ENCODE results near the gene CLDND2.

DNA sequence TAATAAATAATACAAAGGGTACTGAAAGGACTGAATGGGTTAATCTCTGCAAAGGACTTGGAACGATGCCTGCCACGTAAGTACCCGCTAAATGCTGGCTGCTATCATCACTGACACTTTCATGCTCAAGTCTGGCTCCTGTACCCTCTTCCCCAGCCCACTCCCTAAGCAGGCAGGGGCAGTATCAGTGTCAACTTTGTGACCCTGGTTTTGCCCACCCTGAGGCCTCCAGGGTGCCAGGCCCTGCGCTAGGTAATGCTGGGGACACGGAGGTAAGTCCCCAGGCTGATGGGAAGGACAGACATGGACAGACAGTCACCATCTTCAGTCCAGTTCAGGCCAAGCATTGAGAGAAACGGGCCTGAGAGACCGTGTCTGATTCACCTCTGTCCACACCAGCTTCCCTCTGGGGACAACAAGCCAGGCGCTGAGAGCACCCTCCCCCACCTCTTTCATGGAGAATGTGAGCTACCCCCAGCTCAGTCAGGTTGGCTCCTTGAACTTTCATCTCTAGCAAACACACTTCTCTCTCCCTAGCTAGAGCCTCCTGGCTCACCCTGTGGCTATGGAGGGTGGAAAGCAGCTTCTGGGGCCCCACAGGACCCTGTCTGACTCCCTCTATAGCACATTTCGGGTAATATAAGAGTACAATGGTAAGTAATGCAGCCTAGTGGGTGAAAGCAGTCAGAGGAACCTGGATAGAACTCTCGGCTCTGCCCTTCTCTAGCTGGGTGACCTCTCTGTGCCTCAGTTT is 3.4 kb downstream of the CLDND2 start:
- TF ChIP-seq, protein P1, sequence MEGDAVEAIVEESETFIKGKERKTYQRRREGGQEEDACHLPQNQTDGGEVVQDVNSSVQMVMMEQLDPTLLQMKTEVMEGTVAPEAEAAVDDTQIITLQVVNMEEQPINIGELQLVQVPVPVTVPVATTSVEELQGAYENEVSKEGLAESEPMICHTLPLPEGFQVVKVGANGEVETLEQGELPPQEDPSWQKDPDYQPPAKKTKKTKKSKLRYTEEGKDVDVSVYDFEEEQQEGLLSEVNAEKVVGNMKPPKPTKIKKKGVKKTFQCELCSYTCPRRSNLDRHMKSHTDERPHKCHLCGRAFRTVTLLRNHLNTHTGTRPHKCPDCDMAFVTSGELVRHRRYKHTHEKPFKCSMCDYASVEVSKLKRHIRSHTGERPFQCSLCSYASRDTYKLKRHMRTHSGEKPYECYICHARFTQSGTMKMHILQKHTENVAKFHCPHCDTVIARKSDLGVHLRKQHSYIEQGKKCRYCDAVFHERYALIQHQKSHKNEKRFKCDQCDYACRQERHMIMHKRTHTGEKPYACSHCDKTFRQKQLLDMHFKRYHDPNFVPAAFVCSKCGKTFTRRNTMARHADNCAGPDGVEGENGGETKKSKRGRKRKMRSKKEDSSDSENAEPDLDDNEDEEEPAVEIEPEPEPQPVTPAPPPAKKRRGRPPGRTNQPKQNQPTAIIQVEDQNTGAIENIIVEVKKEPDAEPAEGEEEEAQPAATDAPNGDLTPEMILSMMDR (IDR thresholded peaks at IDR 0.05; ENCODE audit: poor library complexity): no peak
- TF ChIP-seq EZH2 (IDR thresholded peaks at IDR 0.05; ENCODE audit: borderline replicate concordance): no peak

Data from hepatocyte (in vitro differentiated cells).